Uterus (tissue), 4 donors: ENCODE data around the gene LIMS4. TPM values are rescaled to one million over a fixed set of nuclear protein-coding genes. Genes with fewer than 3 reads are reported as not detected.
"Not testable (repeated sequence)": the region's sequence is repeated elsewhere in the genome, so short reads cannot be mapped to it uniquely, and the experiment has no call there.

Source experiments
- DNase-seq, 2 donors: peaks; one replicate each; pipeline ENCODE4 v3.0.0-alpha.2; 2019 to 2020
- H3K27ac ChIP-seq, 2 donors: fragments of 200-600 bp; sonication (generic); 1 replicate in 1 of 2; 2 replicates in 1 of 2; pipeline ENCODE4 v1.5.1; 2016 to 2018
- H3K27me3 ChIP-seq, 2 donors: fragments of 200-600 bp; sonication (generic); one replicate each; pipeline ENCODE4 v1.5.1; 2018 to 2019; ENCODE audit warnings: control low read depth in 1 of 2
- H3K36me3 ChIP-seq, 2 donors: fragments of 200-600 bp; sonication (generic); one replicate each; pipeline ENCODE4 v1.5.1; 2019; ENCODE audit warnings: control low read depth in 1 of 2
- H3K4me1 ChIP-seq, 2 donors: fragments of 200-600 bp; sonication (generic); one replicate each; pipeline ENCODE4 v1.5.1; 2018 to 2019; ENCODE audit warnings: control low read depth in 1 of 2
- H3K4me3 ChIP-seq, 2 donors: fragments of 200-600 bp; sonication (generic); 1 replicate in 1 of 2; 2 replicates in 1 of 2; pipeline ENCODE4 v1.5.1; 2018 to 2019; ENCODE audit warnings: mild to moderate bottlenecking in 1 of 2
- H3K9me3 ChIP-seq, 2 donors: fragments of 200-600 bp; sonication (generic); one replicate each; pipeline ENCODE4 v1.5.1; 2019; ENCODE audit warnings: control low read depth in 1 of 2
- intact Hi-C: fragments of 100-400 bp; cut with DNase I; formaldehyde crosslinking; loops from one replicate; pipeline ENCODE4 v1.15.1; 2023; ENCODE audit warnings: low total_unique reads
- total RNA-seq, 4 donors: library from RNA; depleted of rRNA in 3 of 4; stranded (reverse); fragments of >200 nt in 3 of 4; gene quantifications; one replicate each; pipeline versions ENCODE4 v1.1.0 to v1.2.4, GENCODE V29; 2014 to 2023
- donor health status: DM: yes; HTN: yes; CAD: no.

Gene LIMS4
- total RNA-seq, 4 donors from 2014 or later: 5.6 to 11.3 (median 6.4) TPM; not detected in 1

DNA sequence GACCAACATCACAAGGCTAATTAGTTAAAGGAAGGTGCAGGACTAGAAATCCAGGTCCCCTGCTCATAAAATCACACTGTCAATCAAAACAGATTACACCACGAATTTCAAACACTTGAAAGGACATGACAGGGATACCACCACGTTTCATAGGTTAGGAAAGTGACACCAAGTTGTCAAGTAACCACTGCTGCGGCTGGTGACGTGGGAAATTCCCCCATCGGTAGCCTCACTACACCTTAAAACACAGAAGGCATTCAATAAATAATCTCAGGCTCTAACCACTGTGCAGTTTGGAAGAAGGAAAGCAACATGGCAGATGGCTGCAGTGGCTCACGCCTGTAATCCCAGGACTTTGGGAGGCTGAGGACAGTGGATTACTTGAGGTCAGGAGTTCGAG is 3.7 kb downstream of the LIMS4 start:
- intact Hi-C loops, DNase-seq, H3K4me1 ChIP-seq, H3K27ac ChIP-seq, H3K9me3 ChIP-seq, H3K36me3 ChIP-seq, H3K4me3 ChIP-seq, H3K27me3 ChIP-seq: not testable (repeated sequence)

DNA sequence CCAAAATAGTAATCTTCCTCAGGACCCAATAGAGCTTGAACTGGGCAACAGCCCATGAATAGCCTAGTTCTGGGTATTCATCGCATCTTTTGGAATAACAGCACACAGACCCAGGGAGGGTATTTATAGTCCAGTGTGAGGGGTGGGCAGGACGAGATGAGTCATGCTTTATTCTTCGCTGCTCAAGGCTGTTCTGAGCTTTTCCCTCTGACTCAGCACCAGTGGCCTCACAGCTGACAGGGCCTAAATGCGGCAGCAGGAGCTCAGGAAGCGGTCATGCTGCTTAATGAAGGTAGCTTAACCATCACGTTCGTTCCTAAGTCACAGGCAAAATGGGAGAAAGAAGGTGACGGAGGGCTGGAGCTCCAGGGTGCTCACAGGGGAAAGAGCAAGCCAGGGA is 7.3 kb downstream of the LIMS4 start:
- DNase-seq, H3K27ac ChIP-seq, H3K4me1 ChIP-seq, H3K9me3 ChIP-seq, H3K36me3 ChIP-seq, intact Hi-C loops, H3K4me3 ChIP-seq, H3K27me3 ChIP-seq: not testable (repeated sequence)

DNA sequence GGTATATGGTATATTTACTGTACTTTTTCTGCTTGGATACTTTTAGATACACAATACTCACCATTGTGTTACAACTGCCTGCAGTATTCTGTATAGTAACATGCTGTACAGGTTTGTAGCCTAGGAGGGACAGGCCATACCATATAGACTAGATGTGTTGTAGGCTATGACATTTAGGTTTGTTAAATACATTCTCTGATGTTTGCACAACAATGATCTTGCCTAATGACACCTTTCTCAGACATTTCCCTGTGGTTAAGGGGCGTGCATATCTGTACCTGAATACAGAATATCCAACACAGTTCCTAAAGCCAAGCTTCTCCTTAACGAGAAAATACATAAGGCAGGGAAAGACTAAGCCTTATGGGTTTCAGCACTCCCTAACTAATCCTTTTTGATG is 10.2 kb downstream of the LIMS4 start:
- H3K27me3 ChIP-seq, H3K4me3 ChIP-seq, H3K4me1 ChIP-seq, intact Hi-C loops, DNase-seq, H3K27ac ChIP-seq, H3K36me3 ChIP-seq, H3K9me3 ChIP-seq: not testable (repeated sequence)

DNA sequence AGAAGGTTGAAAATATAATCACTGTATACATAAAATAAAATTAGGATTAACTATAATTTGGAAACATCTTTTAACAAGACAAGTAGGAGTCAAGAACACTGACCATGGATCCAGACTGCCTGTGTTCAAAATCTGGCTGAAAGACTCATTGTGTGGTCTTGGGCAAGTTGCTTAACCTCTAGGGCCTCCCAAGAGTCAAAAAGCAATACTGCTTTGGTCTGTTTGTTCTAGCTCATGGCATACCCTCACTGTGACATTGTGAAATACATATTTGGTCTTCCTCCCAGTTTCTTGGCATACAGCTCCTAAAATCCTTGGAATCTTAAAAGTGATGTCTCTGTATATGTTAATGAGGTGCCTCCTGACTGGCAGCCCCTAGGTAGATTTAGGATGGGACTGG is 12.3 kb downstream of the LIMS4 start:
- H3K36me3 ChIP-seq, DNase-seq, intact Hi-C loops, H3K4me1 ChIP-seq, H3K27ac ChIP-seq, H3K4me3 ChIP-seq, H3K9me3 ChIP-seq, H3K27me3 ChIP-seq: not testable (repeated sequence)

DNA sequence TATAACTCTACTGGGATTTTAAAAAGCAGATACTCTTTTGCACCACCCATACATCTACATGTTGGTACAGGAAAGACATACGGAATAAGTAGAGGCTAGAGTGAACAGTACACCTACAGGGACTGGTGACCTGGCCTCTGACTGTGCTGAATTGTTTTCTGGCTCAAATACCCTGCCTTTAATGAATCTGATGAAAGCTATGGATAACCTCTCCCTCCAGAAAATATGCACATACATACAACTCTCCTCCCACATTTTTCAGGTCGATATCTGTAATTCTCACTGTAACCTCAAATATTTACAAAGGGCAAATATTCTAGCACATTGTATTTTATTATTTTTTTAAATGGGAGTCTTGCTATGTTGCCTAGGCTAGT is 15.4 kb downstream of the LIMS4 start:
- H3K4me3 ChIP-seq, intact Hi-C loops, H3K36me3 ChIP-seq, H3K27me3 ChIP-seq, DNase-seq, H3K4me1 ChIP-seq, H3K9me3 ChIP-seq, H3K27ac ChIP-seq: not testable (repeated sequence)

DNA sequence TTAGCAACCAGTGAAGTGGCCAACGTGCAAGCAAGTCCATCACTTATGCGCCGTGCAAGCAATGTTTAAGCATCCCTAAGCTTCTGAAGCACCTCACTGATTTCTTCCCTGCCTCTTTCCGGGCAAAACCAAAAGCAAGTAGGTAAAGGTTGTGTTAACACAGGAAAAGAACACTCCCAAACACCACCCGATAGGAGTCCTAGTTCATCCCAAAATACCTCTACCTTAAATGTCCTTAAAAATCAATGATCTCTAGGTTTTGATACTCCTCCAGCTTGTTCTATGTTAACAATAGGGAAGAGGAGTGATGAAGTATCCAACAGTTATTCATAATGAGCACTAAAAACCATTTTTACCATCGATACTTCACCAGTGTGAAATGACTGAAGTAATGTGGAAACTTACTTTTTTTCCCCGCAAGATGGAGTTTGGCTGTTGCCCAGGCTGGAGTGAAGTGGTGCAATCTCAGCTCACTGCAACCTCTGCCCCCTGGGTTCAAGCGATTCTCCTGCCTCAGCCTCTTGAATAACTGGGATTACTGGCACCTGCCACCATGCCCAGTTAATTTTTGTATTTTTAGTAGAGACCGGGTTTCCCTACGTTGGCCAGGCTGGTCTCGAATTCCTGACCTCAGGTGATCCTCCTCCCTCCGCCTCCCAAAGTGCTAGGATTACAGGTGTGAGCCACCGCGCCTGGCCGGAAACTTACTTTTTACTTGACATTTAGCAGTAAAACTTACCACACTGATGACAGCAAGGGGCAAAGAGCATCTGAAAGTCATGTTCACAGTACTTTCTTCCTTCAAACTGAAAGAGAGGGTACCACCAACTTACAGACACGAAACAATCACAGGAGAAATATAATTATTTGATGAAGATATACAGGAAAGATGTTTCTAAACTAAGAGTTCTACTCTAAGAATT is 16.1 kb downstream of the LIMS4 start:
- H3K4me1 ChIP-seq, DNase-seq, intact Hi-C loops, H3K4me3 ChIP-seq, H3K27ac ChIP-seq, H3K36me3 ChIP-seq, H3K9me3 ChIP-seq, H3K27me3 ChIP-seq: not testable (repeated sequence)

DNA sequence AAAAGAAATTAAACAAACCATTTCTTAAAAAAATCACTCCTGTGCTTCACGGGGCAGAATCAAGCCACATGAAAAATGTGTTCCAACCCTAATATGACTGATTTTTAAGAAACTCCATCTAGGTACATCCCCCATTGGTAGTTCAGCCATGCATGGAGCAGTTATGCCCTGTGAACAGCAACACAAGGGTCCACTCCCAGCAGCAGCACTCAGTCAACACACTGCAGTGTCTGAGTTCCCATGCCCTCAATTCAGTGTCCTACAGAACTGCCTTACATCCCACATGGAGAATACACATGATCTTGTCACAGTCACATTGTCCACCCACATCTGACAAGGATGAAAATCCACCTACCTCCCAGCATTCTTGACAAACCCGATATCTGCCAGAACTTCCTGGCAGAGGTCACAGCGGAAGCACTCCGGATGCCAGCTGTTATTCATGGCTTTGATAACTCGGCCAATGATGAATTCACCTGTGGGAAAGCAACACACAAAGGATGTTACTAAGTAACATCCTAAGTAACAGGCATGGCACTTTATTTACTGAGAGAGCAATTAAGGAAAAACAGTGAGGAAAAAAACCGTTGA is 17.4 kb downstream of the LIMS4 start:
- H3K4me3 ChIP-seq, H3K4me1 ChIP-seq, H3K36me3 ChIP-seq, H3K27me3 ChIP-seq, H3K9me3 ChIP-seq, DNase-seq, H3K27ac ChIP-seq, intact Hi-C loops: not testable (repeated sequence)

DNA sequence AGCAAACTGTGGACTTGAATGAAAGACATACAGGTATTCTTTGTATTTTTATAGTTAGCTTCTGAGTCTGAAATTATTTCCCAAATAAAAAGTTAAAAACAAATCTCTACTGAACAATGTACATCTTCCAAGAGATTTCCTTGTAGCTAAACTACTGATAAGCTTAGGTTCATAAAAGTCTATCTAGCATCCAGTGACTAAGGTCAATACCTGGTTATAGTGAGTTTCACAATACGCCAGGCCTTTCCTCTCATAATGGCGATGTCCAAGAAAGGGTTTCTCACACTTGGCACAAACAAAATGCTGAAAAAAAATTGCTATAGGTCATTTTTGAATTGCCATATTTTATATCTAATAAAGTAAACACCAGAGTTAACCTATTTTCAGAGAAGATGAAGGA is 21.7 kb downstream of the LIMS4 start:
- intact Hi-C loops, H3K36me3 ChIP-seq, H3K27me3 ChIP-seq, H3K9me3 ChIP-seq, H3K27ac ChIP-seq, H3K4me1 ChIP-seq, DNase-seq, H3K4me3 ChIP-seq: not testable (repeated sequence)

DNA sequence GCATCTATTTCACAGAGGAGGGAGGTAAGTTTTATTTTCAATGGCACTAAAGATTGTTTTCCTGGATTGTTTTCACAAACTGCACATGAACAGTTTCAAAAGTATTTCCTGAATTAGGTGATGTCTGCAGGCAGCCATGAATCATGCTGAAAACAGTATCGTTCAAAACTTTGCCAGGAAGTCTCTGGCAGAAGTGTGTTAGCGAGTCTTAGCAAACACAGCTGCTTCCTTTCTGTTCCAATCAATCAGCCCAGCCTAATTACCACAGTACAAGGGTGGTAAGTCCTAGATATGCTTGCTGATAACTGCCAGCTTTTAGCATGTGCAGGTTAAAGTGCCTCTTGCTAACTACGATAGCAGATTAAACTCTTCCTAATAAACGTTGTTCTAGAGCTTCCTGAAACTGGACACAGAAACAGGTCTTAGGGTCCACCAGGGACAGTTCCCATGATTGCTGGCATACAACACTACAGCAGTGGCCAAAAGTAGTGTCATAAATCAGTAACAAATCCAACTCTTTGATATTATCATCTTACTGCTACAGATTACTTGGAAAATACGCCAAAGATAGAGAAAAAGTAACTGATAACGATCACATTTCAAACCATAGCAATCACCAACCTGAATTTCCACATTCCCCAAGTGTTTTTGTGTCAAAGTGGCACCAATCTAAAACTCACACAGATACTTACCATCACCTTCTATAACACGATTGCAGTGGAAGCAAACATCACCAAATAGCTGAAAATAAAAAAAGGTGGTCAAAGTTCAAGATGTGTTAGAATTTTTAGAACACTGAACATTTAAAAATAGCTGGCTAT is 23.3 kb downstream of the LIMS4 start:
- DNase-seq, H3K36me3 ChIP-seq, H3K27me3 ChIP-seq, H3K27ac ChIP-seq, H3K4me3 ChIP-seq, H3K9me3 ChIP-seq, H3K4me1 ChIP-seq, intact Hi-C loops: not testable (repeated sequence)

DNA sequence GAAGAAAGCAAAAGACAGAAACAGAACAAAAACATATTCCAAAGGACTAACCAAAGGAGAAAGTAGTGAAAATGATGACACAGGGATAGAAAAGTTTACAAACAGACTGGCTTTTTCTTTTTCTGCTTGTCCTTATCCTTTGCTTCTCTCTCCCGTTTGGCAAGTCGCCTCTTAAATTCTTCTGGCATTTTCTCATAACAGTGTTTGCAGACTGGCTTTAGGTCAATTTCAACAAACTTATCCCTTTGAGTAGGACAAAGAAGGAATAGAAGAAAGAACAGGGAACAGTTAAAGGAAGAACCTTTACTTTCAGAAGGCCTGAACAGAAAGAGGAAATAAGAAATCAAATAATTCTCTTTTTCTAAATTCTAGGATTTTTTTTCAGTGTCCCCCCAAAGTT is 26.0 kb downstream of the LIMS4 start:
- H3K9me3 ChIP-seq, H3K27ac ChIP-seq, intact Hi-C loops, DNase-seq, H3K4me1 ChIP-seq, H3K27me3 ChIP-seq, H3K4me3 ChIP-seq, H3K36me3 ChIP-seq: not testable (repeated sequence)

DNA sequence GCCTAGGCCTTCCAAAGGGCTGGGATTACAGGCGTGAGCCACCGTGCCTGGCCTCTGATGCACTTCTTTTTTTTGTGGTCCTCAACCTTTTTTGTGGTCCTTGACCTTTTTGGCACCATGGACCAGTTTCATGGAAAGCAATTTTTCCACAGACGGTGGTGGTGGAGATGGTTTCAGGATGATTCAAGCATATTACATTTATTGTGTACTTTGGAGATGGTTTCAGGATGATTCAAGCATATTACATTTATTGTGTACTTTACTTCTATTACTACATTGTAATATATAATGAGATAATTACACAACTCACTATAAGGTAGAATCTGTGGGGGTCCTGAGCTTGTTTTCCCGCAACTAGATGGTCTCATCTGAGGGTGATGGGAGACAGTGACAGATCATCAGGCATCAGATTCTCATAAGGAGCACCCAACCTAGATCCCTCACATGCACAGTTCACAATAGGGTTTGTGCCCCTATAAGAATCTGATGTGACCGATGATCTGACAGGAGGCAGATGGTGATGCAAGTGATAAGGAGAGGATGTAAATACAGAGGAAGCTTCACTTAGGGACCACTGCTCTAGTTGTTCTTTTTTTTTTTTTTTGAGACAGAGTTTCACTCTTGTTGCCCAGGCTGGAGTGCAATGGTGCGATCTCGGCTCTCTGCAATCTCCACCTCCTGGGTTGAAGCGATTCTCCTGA is 29.2 kb downstream of the LIMS4 start:
- H3K27ac ChIP-seq, H3K9me3 ChIP-seq, intact Hi-C loops, DNase-seq, H3K4me1 ChIP-seq, H3K36me3 ChIP-seq, H3K4me3 ChIP-seq, H3K27me3 ChIP-seq: not testable (repeated sequence)

DNA sequence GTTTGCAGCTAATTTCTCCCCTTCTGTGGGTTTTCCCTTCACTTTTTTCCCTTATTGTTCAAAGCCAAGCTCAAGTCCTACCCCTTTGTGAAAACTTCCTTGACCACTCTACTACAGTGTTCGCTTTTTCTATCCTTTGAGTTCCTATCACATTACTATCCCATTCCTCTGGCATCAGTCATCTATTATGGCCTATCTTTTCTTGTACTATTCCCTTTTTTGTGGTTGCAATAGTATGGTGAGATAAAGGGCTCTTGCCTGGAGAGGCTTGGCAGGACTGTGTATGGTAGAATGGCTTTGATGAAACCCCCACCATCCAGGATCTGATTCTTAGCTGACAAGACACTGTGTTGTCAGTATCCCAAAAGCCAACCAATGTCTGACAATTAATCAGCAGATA is 30.7 kb downstream of the LIMS4 start:
- H3K27me3 ChIP-seq, H3K9me3 ChIP-seq, H3K27ac ChIP-seq, intact Hi-C loops, H3K4me3 ChIP-seq, DNase-seq, H3K4me1 ChIP-seq, H3K36me3 ChIP-seq: not testable (repeated sequence)

DNA sequence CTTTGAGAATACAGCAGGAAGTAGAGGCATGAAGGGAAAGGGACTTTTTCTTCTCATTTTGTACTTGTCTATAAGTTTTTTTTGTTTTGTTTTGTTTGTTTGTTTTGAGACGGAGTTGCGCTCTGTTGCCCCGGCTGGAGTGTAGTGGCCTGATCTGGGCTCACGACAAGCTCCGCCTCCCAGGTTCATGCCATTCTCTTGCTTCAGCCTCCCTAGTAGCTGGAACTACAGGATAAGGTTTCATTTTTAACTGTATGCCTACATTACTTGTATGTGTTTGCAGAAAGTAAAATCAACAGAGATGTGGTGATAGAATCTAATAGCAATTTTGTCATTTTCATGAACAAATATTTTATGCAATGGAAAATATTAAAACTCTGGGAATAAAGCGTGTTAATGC is 38.1 kb downstream of the LIMS4 start:
- DNase-seq: not testable (repeated sequence)

More for the DNA sequence above, 38.1 kb downstream of the LIMS4 start:
- H3K4me3 ChIP-seq, H3K4me1 ChIP-seq, intact Hi-C loops, H3K27me3 ChIP-seq, H3K36me3 ChIP-seq, H3K27ac ChIP-seq, H3K9me3 ChIP-seq: not testable (repeated sequence)
